Measurements from ENCODE around the gene STAC.

The STAC gene

GRCh38 chr3:36477655-36478054 is 97.4 kb downstream of the STAC start:
- H3K36me3 ChIP-seq (ENCODE audit: low read depth) = no peaks in the 10 kb centered on the region
- no peak overlapping the region for H3K27ac ChIP-seq (ENCODE audit: poor library complexity, severe bottlenecking)
- ATAC-seq (ENCODE audit: low read depth) (peak; percentile 45; the same call in 1 of the 3 replicates), DNase-seq (ENCODE audit: low spot score) (no peak)
- H3K9me3 ChIP-seq (ENCODE audit: severe bottlenecking) = no peaks in the 10 kb centered on the region
- TF ChIP-seq, protein P1, sequence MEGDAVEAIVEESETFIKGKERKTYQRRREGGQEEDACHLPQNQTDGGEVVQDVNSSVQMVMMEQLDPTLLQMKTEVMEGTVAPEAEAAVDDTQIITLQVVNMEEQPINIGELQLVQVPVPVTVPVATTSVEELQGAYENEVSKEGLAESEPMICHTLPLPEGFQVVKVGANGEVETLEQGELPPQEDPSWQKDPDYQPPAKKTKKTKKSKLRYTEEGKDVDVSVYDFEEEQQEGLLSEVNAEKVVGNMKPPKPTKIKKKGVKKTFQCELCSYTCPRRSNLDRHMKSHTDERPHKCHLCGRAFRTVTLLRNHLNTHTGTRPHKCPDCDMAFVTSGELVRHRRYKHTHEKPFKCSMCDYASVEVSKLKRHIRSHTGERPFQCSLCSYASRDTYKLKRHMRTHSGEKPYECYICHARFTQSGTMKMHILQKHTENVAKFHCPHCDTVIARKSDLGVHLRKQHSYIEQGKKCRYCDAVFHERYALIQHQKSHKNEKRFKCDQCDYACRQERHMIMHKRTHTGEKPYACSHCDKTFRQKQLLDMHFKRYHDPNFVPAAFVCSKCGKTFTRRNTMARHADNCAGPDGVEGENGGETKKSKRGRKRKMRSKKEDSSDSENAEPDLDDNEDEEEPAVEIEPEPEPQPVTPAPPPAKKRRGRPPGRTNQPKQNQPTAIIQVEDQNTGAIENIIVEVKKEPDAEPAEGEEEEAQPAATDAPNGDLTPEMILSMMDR (IDR thresholded peaks at IDR 0.05; ENCODE audit: poor library complexity, severe bottlenecking) = no peak
- H3K27me3 ChIP-seq (ENCODE audit: insufficient read depth, poor library complexity, severe bottlenecking) = no peaks in the 10 kb centered on the region
- H3K4me1 ChIP-seq (ENCODE audit: insufficient read depth, poor library complexity, severe bottlenecking) = no peaks in the 10 kb centered on the region
- no peak overlapping the region for H3K4me3 ChIP-seq (ENCODE audit: severe bottlenecking)

DNA sequence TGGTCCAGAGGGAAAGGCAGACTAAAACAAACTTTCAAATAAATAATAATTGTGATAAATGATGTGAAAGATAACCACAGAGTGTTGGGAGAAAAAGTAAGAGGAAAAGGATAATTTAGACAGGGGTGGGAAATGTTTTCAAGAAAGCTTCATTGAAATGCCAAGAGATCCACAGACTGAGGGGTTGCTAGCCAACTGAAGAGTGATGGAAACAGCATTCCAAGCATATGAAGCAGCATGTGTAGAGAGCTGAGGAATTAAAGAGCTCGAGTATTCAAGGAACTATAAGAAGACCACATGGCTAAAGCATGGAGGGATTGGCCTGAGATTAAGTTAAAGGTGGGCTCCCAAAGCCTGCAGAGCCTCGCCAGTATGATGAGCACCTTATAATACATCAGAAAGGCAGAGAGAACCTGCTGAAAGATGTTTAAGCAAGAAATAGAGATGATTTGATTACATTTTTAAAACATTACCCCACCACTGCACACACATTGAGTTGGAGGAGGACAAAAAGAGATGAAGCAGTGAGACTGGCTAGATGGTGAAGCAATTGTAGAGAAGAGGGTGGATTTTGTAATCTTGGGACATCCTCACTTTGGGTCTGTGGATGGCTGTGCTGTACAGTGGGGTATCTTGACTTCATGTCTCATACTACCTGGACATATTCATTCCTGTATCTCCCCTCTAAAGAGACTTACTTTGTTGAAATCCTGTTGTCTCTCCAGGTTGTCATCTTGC is 100.8 kb downstream of the STAC start:
- Histone ChIP-seq H3K27me3 (ENCODE audit: insufficient read depth, poor library complexity, severe bottlenecking) (no peaks in the 10 kb centered on the region), H3K4me1 (ENCODE audit: insufficient read depth, poor library complexity, severe bottlenecking) (no peaks in the 10 kb centered on the region), H3K27ac (ENCODE audit: poor library complexity, severe bottlenecking) (no peak overlapping the region), H3K36me3 (ENCODE audit: low read depth) (no peaks in the 10 kb centered on the region), H3K4me3 (ENCODE audit: severe bottlenecking) (no peak overlapping the region), H3K9me3 (ENCODE audit: severe bottlenecking) (no peaks in the 10 kb centered on the region)
- DNase-seq (ENCODE audit: low spot score) (no peak), ATAC-seq (ENCODE audit: low read depth) (no peak)
- TF ChIP-seq, protein P1 (IDR thresholded peaks at IDR 0.05; ENCODE audit: poor library complexity, severe bottlenecking) = no peak

GRCh38 chr3:36482256-36482655 is 102.0 kb downstream of the STAC start:
- no peak overlapping the region for H3K27ac ChIP-seq (ENCODE audit: poor library complexity, severe bottlenecking)
- TF ChIP-seq, protein P1 (IDR thresholded peaks at IDR 0.05; ENCODE audit: poor library complexity, severe bottlenecking) = no peak
- no peaks in the 10 kb centered on the region for H3K4me1 ChIP-seq (ENCODE audit: insufficient read depth, poor library complexity, severe bottlenecking)
- H3K4me3 ChIP-seq (ENCODE audit: severe bottlenecking) = no peak overlapping the region
- DNase-seq (ENCODE audit: low spot score) (no peak), ATAC-seq (ENCODE audit: low read depth) (no peak)
- H3K27me3 ChIP-seq (ENCODE audit: insufficient read depth, poor library complexity, severe bottlenecking) = no peaks in the 10 kb centered on the region
- H3K36me3 ChIP-seq (ENCODE audit: low read depth) = no peaks in the 10 kb centered on the region
- no peaks in the 10 kb centered on the region for H3K9me3 ChIP-seq (ENCODE audit: severe bottlenecking)

DNA sequence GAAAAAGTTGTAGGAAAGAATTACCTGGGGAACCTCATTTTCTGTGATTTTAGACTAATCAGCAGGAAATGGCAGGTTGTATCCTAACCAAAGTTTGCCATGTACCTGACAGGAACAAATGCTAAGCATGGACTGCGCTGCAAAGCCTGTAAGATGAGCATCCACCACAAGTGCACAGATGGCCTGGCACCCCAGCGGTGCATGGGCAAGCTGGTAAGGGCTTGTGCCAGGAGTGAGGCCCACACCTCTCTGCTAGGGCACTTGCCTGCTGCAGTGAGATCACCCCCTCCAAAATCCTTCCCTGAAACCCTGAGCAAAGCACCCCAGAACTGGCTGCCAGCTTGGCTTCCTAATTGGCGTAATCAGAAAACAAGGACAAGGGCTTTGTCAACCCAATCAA is 102.6 kb downstream of the STAC start:
- H3K4me1 ChIP-seq (ENCODE audit: insufficient read depth, poor library complexity, severe bottlenecking) = no peaks in the 10 kb centered on the region
- TF ChIP-seq, protein P1 (IDR thresholded peaks at IDR 0.05; ENCODE audit: poor library complexity, severe bottlenecking) = no peak
- H3K36me3 ChIP-seq (ENCODE audit: low read depth) = no peaks in the 10 kb centered on the region
- ATAC-seq (ENCODE audit: low read depth) = no peak
- no peak overlapping the region for H3K27ac ChIP-seq (ENCODE audit: poor library complexity, severe bottlenecking)
- no peaks in the 10 kb centered on the region for H3K27me3 ChIP-seq (ENCODE audit: insufficient read depth, poor library complexity, severe bottlenecking)
- no peak for DNase-seq (ENCODE audit: low spot score)
- H3K9me3 ChIP-seq (ENCODE audit: severe bottlenecking) = no peaks in the 10 kb centered on the region
- H3K4me3 ChIP-seq (ENCODE audit: severe bottlenecking) = no peak overlapping the region

GRCh38 chr3:36483709-36484108 is 103.4 kb downstream of the STAC start:
- Histone ChIP-seq H3K27ac (ENCODE audit: poor library complexity, severe bottlenecking) (no peak overlapping the region), H3K4me3 (ENCODE audit: severe bottlenecking) (no peak overlapping the region), H3K36me3 (ENCODE audit: low read depth) (no peaks in the 10 kb centered on the region), H3K9me3 (ENCODE audit: severe bottlenecking) (no peaks in the 10 kb centered on the region), H3K27me3 (ENCODE audit: insufficient read depth, poor library complexity, severe bottlenecking) (no peaks in the 10 kb centered on the region), H3K4me1 (ENCODE audit: insufficient read depth, poor library complexity, severe bottlenecking) (no peaks in the 10 kb centered on the region)
- DNase-seq (ENCODE audit: low spot score) (no peak), ATAC-seq (ENCODE audit: low read depth) (no peak)
- TF ChIP-seq, protein P1 (IDR thresholded peaks at IDR 0.05; ENCODE audit: poor library complexity, severe bottlenecking) = no peak
